ENCODE results near the gene TTC23L. TPM values are rescaled to one million over a fixed set of nuclear protein-coding genes. Genes with fewer than 3 reads are reported as not detected.

Gene TTC23L
- under 1 TPM; 0.62 to 0.72 TPM for total RNA-seq
- polyA plus RNA-seq, result 1 to 10 TPM in 1 of 2 donors, not detected in 1; 6.1 TPM
- long read RNA-seq, donor 1, partial matches to known transcripts, result 0 of 1 reads
- long read RNA-seq, donor 1, other reads (novel, unspliced or antisense), result 1 of 1 reads
- long read RNA-seq, donor 2, partial matches to known transcripts, result 1 of 2 reads
- long read RNA-seq, donor 2, other reads (novel, unspliced or antisense), result 1 of 2 reads

GRCh38 chr5:34838785-34839714 is at the start of gene TTC23L:
Gene TTC23L (plus strand): TSS chr5:34839164. CDS start chr5:34840672, 1,508 bp downstream.
- intact Hi-C loops (cut with DNase I), result loop anchor here (5.0 to 10.0 kb wide), 2 partner anchors 182 to 314 kb away; partner anchors contain the start of gene RAI14 (in 1 of the 2)
- H3K9me3 ChIP-seq (ENCODE audit: control insufficient read depth, low read length), result no peaks in the 10 kb centered on the region
- WGBS, 2 donors, result 1% methylated on average over 72 to 73 of the region's 73 CpGs

DNA sequence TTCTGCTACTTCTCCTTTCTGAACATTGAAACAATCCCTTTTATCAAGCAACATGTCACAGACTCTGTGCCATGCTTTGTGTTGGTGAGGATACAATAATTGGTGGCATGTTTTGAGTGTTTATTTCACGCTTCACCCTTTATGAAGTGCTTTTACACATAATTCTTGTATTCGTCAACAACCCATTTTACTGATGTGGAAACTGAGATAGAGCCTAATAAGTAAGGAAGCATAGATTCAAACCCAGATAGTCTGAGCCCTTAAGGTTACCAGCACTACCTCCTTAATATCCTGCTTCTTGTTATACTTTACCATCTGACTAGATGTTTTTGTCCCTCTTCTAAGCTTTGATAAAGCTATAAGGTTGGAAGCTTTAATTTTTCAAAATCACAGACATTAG is 49.3 kb upstream of the TTC23L start:
- ATAC-seq (ENCODE audit: low FRiP score) (no peak), DNase-seq (no peak)
- Histone ChIP-seq H3K27ac (ENCODE audit: low read depth in 1 of 2, low read length in 2 of 2) (no peak overlapping the region), H3K4me3 (ENCODE audit: low read length in 2 of 2) (no peak overlapping the region), H3K9me3 (ENCODE audit: control insufficient read depth, low read length) (no peaks in the 10 kb centered on the region), H3K4me1 (ENCODE audit: control insufficient read depth in 1 of 2, insufficient read depth in 2 of 2, low read length in 2 of 2) (no peaks in the 10 kb centered on the region), H3K27me3 (ENCODE audit: control insufficient read depth in 1 of 2, insufficient read depth in 2 of 2, low read length in 1 of 2) (no peaks in the 10 kb centered on the region), H3K36me3 (ENCODE audit: control insufficient read depth in 1 of 2, insufficient read depth in 2 of 2, low read length in 1 of 2) (no peaks in the 10 kb centered on the region)
- intact Hi-C loops (cut with DNase I), result no loop called here
- WGBS, 2 donors, result 94 to 96% methylated on average over 2 of the region's 2 CpGs

More at GRCh38 chr5:34838785-34839714, at the start of gene TTC23L:
- peak; percentile 95 for ATAC-seq (ENCODE audit: low FRiP score)
- DNase-seq, result peak; percentile 93 to 95
- H3K27ac ChIP-seq (ENCODE audit: low read depth in 1 of 2, low read length in 2 of 2), result peak within 1 kb of the TSS in 1 of 2 donors; percentile 4
- H3K27me3 ChIP-seq (ENCODE audit: control insufficient read depth in 1 of 2, insufficient read depth in 2 of 2, low read length in 1 of 2), result no peaks in the 10 kb centered on the region
- no peaks in the 10 kb centered on the region for H3K36me3 ChIP-seq (ENCODE audit: control insufficient read depth in 1 of 2, insufficient read depth in 2 of 2, low read length in 1 of 2)
- peak within 1 kb of the TSS; percentile 3 to 51 for H3K4me3 ChIP-seq (ENCODE audit: low read length in 2 of 2)
- no peaks in the 10 kb centered on the region for H3K4me1 ChIP-seq (ENCODE audit: control insufficient read depth in 1 of 2, insufficient read depth in 2 of 2, low read length in 2 of 2)

- WGBS, 2 donors, result 16 to 26% methylated on average over 1 of the region's 1 CpG
- Histone ChIP-seq H3K9me3 (ENCODE audit: control insufficient read depth, low read length) (no peaks in the 10 kb centered on the region), H3K27ac (ENCODE audit: low read depth in 1 of 2, low read length in 2 of 2) (no peak overlapping the region), H3K27me3 (ENCODE audit: control insufficient read depth in 1 of 2, insufficient read depth in 2 of 2, low read length in 1 of 2) (no peaks in the 10 kb centered on the region), H3K36me3 (ENCODE audit: control insufficient read depth in 1 of 2, insufficient read depth in 2 of 2, low read length in 1 of 2) (no peaks in the 10 kb centered on the region), H3K4me1 (ENCODE audit: control insufficient read depth in 1 of 2, insufficient read depth in 2 of 2, low read length in 2 of 2) (no peaks in the 10 kb centered on the region), H3K4me3 (ENCODE audit: low read length in 2 of 2) (no peak overlapping the region)
- peak; percentile 24 for ATAC-seq (ENCODE audit: low FRiP score)
- intact Hi-C loops (cut with DNase I), result no loop called here
- DNase-seq, result no peak
These were observed 48.9 kb upstream of the TTC23L start for GRCh38 chr5:34790069-34790468.

DNA sequence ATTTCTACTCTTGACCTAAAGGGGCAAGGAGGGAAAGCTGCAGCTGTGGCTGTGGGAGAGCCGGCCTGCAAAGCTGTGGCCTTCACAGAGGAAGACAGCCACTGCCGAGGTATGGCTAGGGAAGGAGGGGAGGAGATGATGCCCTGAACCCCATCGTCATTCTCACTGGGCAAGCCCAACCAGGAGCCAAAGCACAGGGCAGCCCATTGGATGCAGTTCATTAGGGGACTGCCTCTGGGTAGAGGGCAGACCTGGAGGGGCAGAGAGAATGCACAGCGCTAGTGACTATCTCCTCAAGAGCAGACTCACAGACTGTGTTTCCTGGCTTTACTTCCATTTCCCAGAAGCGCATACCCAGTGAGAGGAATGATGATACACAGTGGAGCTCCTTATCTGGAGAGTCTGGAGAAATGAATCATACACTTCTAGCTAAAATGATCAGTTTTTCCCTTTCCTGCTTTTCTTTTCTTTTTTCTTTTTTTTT is 47.2 kb upstream of the TTC23L start:
- intact Hi-C loops (cut with DNase I), result no loop called here
- peak; percentile 38 for ATAC-seq (ENCODE audit: low FRiP score)

GRCh38 chr5:34802834-34803563 is 36.0 kb upstream of the TTC23L start:
- Histone ChIP-seq H3K4me3 (ENCODE audit: low read length in 2 of 2) (no peak overlapping the region), H3K36me3 (ENCODE audit: control insufficient read depth in 1 of 2, insufficient read depth in 2 of 2, low read length in 1 of 2) (peaks cover 10 to 15% of the 10 kb centered on the region in 2 donors), H3K27me3 (ENCODE audit: control insufficient read depth in 1 of 2, insufficient read depth in 2 of 2, low read length in 1 of 2) (no peaks in the 10 kb centered on the region), H3K4me1 (ENCODE audit: control insufficient read depth in 1 of 2, insufficient read depth in 2 of 2, low read length in 2 of 2) (no peaks in the 10 kb centered on the region), H3K9me3 (ENCODE audit: control insufficient read depth, low read length) (no peaks in the 10 kb centered on the region), H3K27ac (ENCODE audit: low read depth in 1 of 2, low read length in 2 of 2) (no peak overlapping the region)
- intact Hi-C loops (cut with DNase I), result no loop called here
- 88 to 95% methylated on average over 9 of the region's 9 CpGs for WGBS, 2 donors
- no peak for DNase-seq
- no peak for ATAC-seq (ENCODE audit: low FRiP score)

More for the DNA sequence above, 47.2 kb upstream of the TTC23L start:
- 72 to 78% methylated on average over 5 of the region's 5 CpGs for WGBS, 2 donors
- no peaks in the 10 kb centered on the region for H3K4me1 ChIP-seq (ENCODE audit: control insufficient read depth in 1 of 2, insufficient read depth in 2 of 2, low read length in 2 of 2)
- no peaks in the 10 kb centered on the region for H3K9me3 ChIP-seq (ENCODE audit: control insufficient read depth, low read length)
- DNase-seq, result no peak
- H3K36me3 ChIP-seq (ENCODE audit: control insufficient read depth in 1 of 2, insufficient read depth in 2 of 2, low read length in 1 of 2), result no peaks in the 10 kb centered on the region
- no peak overlapping the region for H3K4me3 ChIP-seq (ENCODE audit: low read length in 2 of 2)
- H3K27ac ChIP-seq (ENCODE audit: low read depth in 1 of 2, low read length in 2 of 2), result no peak overlapping the region
- H3K27me3 ChIP-seq (ENCODE audit: control insufficient read depth in 1 of 2, insufficient read depth in 2 of 2, low read length in 1 of 2), result no peaks in the 10 kb centered on the region

DNA sequence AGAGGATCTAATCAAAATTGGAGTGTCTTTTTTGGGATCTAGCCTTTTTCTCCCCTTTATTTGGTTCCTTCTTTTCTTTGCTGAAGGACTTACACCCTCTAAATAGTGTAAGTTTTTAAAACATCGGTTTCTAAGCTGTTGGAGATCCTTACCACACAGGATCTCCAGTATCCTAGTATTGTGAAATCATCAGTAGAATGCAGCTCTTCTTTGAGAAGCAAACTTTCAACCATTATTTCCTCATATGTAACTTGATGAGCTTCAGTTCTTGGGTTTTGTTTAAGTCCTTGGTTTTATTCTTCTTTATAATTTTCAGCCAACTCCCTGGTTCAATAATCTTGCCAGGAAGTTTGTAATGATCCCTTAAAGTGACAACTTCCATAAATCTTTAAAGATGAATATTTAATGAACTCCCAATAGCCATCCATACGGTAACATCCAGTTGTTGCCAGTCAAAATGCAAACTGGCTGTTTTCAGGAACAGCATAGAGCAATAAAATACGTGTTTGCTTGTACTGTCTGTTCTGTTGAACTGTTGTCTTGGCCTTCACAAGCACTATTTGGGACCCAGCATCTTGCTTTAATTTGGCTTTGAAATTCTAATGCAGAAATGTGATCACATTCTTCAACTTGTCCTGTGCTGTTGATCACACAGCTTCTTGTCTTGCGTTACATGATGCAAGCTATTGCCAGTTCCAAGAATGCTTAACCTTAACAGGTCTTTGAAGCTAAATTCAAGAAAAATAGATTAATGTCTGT is 34.8 kb upstream of the TTC23L start:
- 85 to 91% methylated on average over 4 of the region's 4 CpGs for WGBS, 2 donors

GRCh38 chr5:34804913-34805312 is 34.1 kb upstream of the TTC23L start:
- WGBS, 2 donors, result 91 to 92% methylated on average over 5 of the region's 5 CpGs
- Histone ChIP-seq H3K4me3 (ENCODE audit: low read length in 2 of 2) (no peak overlapping the region), H3K9me3 (ENCODE audit: control insufficient read depth, low read length) (no peaks in the 10 kb centered on the region), H3K36me3 (ENCODE audit: control insufficient read depth in 1 of 2, insufficient read depth in 2 of 2, low read length in 1 of 2) (peaks cover 11 to 15% of the 10 kb centered on the region in 2 donors), H3K27me3 (ENCODE audit: control insufficient read depth in 1 of 2, insufficient read depth in 2 of 2, low read length in 1 of 2) (no peaks in the 10 kb centered on the region), H3K4me1 (ENCODE audit: control insufficient read depth in 1 of 2, insufficient read depth in 2 of 2, low read length in 2 of 2) (no peaks in the 10 kb centered on the region), H3K27ac (ENCODE audit: low read depth in 1 of 2, low read length in 2 of 2) (no peak overlapping the region)
- intact Hi-C loops (cut with DNase I), result no loop called here
- no peak for ATAC-seq (ENCODE audit: low FRiP score)
- no peak for DNase-seq

More for the DNA sequence above, 34.8 kb upstream of the TTC23L start:
- peaks cover 11 to 15% of the 10 kb centered on the region in 2 donors for H3K36me3 ChIP-seq (ENCODE audit: control insufficient read depth in 1 of 2, insufficient read depth in 2 of 2, low read length in 1 of 2)
- no peak overlapping the region for H3K4me3 ChIP-seq (ENCODE audit: low read length in 2 of 2)
- no peaks in the 10 kb centered on the region for H3K4me1 ChIP-seq (ENCODE audit: control insufficient read depth in 1 of 2, insufficient read depth in 2 of 2, low read length in 2 of 2)
- no peaks in the 10 kb centered on the region for H3K27me3 ChIP-seq (ENCODE audit: control insufficient read depth in 1 of 2, insufficient read depth in 2 of 2, low read length in 1 of 2)
- no peak overlapping the region for H3K27ac ChIP-seq (ENCODE audit: low read depth in 1 of 2, low read length in 2 of 2)
- DNase-seq (no peak), ATAC-seq (ENCODE audit: low FRiP score) (no peak)
- intact Hi-C loops (cut with DNase I), result no loop called here
- no peaks in the 10 kb centered on the region for H3K9me3 ChIP-seq (ENCODE audit: control insufficient read depth, low read length)

DNA sequence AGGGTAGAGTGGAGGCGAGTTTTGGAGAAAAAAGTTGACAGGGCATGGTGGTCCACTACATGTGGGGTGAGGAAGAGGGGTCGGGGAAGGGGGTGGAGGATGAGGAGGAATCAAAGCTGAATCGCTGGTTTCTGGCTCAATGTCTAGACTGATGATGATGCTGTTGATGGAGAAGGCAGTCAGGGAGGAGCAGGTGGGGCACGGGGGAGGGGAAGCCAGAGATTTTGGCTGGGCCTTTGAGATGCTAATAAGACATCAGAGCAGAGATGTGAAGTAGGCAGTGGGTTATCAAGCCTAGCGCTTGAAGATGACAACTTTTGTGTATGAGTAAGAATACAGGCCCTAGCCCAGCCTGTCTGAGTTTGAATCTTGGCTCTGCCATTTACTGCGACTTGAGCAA is 32.4 kb upstream of the TTC23L start:
- Histone ChIP-seq H3K36me3 (ENCODE audit: control insufficient read depth in 1 of 2, insufficient read depth in 2 of 2, low read length in 1 of 2) (peaks cover 8 to 11% of the 10 kb centered on the region in 2 donors), H3K4me3 (ENCODE audit: low read length in 2 of 2) (no peak overlapping the region), H3K27me3 (ENCODE audit: control insufficient read depth in 1 of 2, insufficient read depth in 2 of 2, low read length in 1 of 2) (no peaks in the 10 kb centered on the region), H3K9me3 (ENCODE audit: control insufficient read depth, low read length) (no peaks in the 10 kb centered on the region), H3K27ac (ENCODE audit: low read depth in 1 of 2, low read length in 2 of 2) (no peak overlapping the region), H3K4me1 (ENCODE audit: control insufficient read depth in 1 of 2, insufficient read depth in 2 of 2, low read length in 2 of 2) (peaks cover 3% of the 10 kb centered on the region in 2 donors)
- 90 to 97% methylated on average over 6 of the region's 6 CpGs for WGBS, 2 donors
- no peak for ATAC-seq (ENCODE audit: low FRiP score)
- intact Hi-C loops (cut with DNase I), result no loop called here
- no peak for DNase-seq
